Liver (tissue), 9 donors: ENCODE data around the gene TANC1. TPM values are rescaled to one million over a fixed set of nuclear protein-coding genes. Genes with fewer than 3 reads are reported as not detected.

Experiments used
- DNase-seq: peaks from one replicate; pipeline ENCODE4 v3.0.0-alpha.2; 2017; ENCODE audit warnings: low spot score
- H3K27ac ChIP-seq, 2 donors: one replicate each; pipeline ENCODE4 v1.7.0; 2013; ENCODE audit warnings: inconsistent platforms in 2 of 2, low read length in 2 of 2, control low read depth in 1 of 2, low read depth in 1 of 2, mild to moderate bottlenecking in 1 of 2
- H3K27me3 ChIP-seq, 4 donors: one replicate each; pipeline versions ENCODE4 v1.6.1 to v1.7.0; 2013; ENCODE audit warnings: low read length in 3 of 4, inconsistent platforms in 1 of 4, mild to moderate bottlenecking in 1 of 4, moderate library complexity in 1 of 4; ENCODE audit not compliant: control insufficient read depth in 4 of 4, insufficient read depth in 4 of 4
- H3K36me3 ChIP-seq, 4 donors: one replicate each; pipeline versions ENCODE4 v1.6.1 to v1.7.0; 2013; ENCODE audit warnings: low read length in 3 of 4, mild to moderate bottlenecking in 3 of 4, low read depth in 1 of 4, moderate library complexity in 1 of 4; ENCODE audit not compliant: control insufficient read depth in 4 of 4, insufficient read depth in 3 of 4
- H3K4me1 ChIP-seq, 4 donors: one replicate each; pipeline versions ENCODE4 v1.6.1 to v1.7.0; 2013; ENCODE audit warnings: low read length in 3 of 4, mild to moderate bottlenecking in 3 of 4, moderate library complexity in 1 of 4; ENCODE audit not compliant: control insufficient read depth in 4 of 4, insufficient read depth in 4 of 4
- H3K4me3 ChIP-seq, 3 donors: one replicate each; pipeline versions ENCODE4 v1.6.1 to v1.7.0; 2013; ENCODE audit warnings: low read length in 3 of 3, control low read depth in 1 of 3, low read depth in 1 of 3, mild to moderate bottlenecking in 1 of 3
- H3K9ac ChIP-seq, 2 donors: one replicate each; pipeline ENCODE4 v1.7.0; 2013; ENCODE audit warnings: low read length in 2 of 2, mild to moderate bottlenecking in 2 of 2, moderate library complexity in 2 of 2, control low read depth in 1 of 2, low read depth in 1 of 2
- H3K9me3 ChIP-seq, 4 donors: one replicate each; pipeline versions ENCODE4 v1.6.1 to v1.7.0; 2013; ENCODE audit warnings: low read length in 3 of 4; ENCODE audit not compliant: control insufficient read depth in 4 of 4
- EGR1 ChIP-seq, 2 donors: IDR thresholded peaks; 2 replicates each; pipeline ENCODE4 v1.6.1; 2016 to 2018; ENCODE audit warnings: antibody characterized with exemption in 2 of 2, low read depth in 2 of 2
- FOXA2 ChIP-seq: IDR thresholded peaks from 2 replicates; pipeline ENCODE4 v1.6.1; 2016; ENCODE audit warnings: antibody characterized with exemption
- GABPA ChIP-seq, 2 donors: IDR thresholded peaks in 1 of 2; conservative IDR thresholded peaks in 1 of 2; 2 replicates each; pipeline ENCODE4 v1.6.1; 2016; ENCODE audit warnings: antibody characterized with exemption in 2 of 2, mild to moderate bottlenecking in 1 of 2, moderate library complexity in 1 of 2
- HNF4A ChIP-seq, 2 donors: conservative IDR thresholded peaks; 2 replicates each; pipeline ENCODE4 v1.6.1; 2016; ENCODE audit warnings: antibody characterized with exemption in 2 of 2, mild to moderate bottlenecking in 2 of 2
- HNF4G ChIP-seq: IDR thresholded peaks from 2 replicates; pipeline ENCODE4 v1.6.1; 2016; ENCODE audit warnings: antibody characterized with exemption
- JUND ChIP-seq, 2 donors: IDR thresholded peaks; 2 replicates each; pipeline ENCODE4 v1.6.1; 2016; ENCODE audit warnings: antibody characterized with exemption in 2 of 2
- NR2F2 ChIP-seq: IDR thresholded peaks from 2 replicates; pipeline ENCODE4 v1.6.1; 2016; ENCODE audit warnings: antibody characterized with exemption
- RXRA ChIP-seq, 2 donors: IDR thresholded peaks; 2 replicates each; pipeline ENCODE4 v1.6.1; 2017 to 2018; ENCODE audit warnings: antibody characterized with exemption in 2 of 2, mild to moderate bottlenecking in 1 of 2
- TAF1 ChIP-seq: conservative IDR thresholded peaks from 2 replicates; pipeline ENCODE4 v1.6.1; 2016; ENCODE audit warnings: antibody characterized with exemption, mild to moderate bottlenecking
- WGBS: extraction: QIAGEN DNeasy Blood & Tissue Kit; methylation state at CpG from one replicate; pipeline ENCODE4 v1.1.7; 2013; 5-methylcytosine and 5-hydroxymethylcytosine counted together
- polyA plus RNA-seq, 2 donors: library from polyadenylated mRNA; stranded (reverse) in 1 of 2; unstranded in 1 of 2; fragments of 200-250 nt in 1 of 2; fragments of >200 nt in 1 of 2; fragmentation: Nextera tagmentation in 1 of 2; extraction: Ambion mirVana in 1 of 2; gene quantifications; one replicate each; pipeline versions ENCODE4 v1.2.1 to v1.2.3, GENCODE V29; 2013 to 2015
- total RNA-seq, 2 donors: library from RNA; depleted of rRNA; stranded (reverse); fragments of >200 nt; gene quantifications; one replicate each; pipeline ENCODE4 v1.2.3, GENCODE V29; 2014
- TF ChIP-seq, protein P1 (sequence below): fragments of 150-350 bp; IDR thresholded peaks from 2 replicates; pipeline ENCODE4 v1.5.1; 2017; ENCODE audit warnings: improper control_type of control experiment, low read depth, low read length; ENCODE audit not compliant: missing input control
- TF ChIP-seq, protein P2 (sequence below): IDR thresholded peaks from 2 replicates; pipeline ENCODE4 v1.6.1; 2016; ENCODE audit warnings: antibody characterized with exemption
- TF ChIP-seq, protein P3 (sequence below): IDR thresholded peaks from 2 replicates; pipeline ENCODE4 v1.6.1; 2016; ENCODE audit warnings: antibody characterized with exemption
- TF ChIP-seq, protein P4 (sequence below): IDR thresholded peaks from 2 replicates; pipeline ENCODE4 v1.6.1; 2016; ENCODE audit warnings: antibody characterized with exemption
- TF ChIP-seq, protein P5 (sequence below): IDR thresholded peaks from 2 replicates; pipeline ENCODE4 v1.6.1; 2016; ENCODE audit warnings: antibody characterized with exemption, mild to moderate bottlenecking
- donor health status: healthy.
- donor health status: healthy.
- donor health status: healthy.
- donor health status: healthy.
- donor health status: healthy.

TANC1 gene
- total and polyA plus RNA-seq, 4 donors = 3.7 to 17.7 (median 5.2) TPM

DNA sequence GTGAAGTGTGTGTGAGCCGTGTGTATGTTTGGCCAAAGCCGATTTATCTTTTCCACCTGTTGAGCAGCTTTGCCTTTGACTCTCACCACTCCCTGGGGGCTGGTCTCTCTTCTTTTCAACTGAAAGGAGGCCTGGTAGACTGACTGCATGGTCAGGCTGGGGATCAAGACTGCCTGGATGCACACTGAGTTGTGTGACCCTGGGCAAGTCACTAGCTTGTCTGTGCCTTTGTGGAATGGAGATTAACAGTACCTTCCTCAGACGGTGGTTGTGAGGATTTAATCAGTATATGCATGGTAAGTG lies 85.5 kb downstream of the TANC1 start:
- Histone ChIP-seq H3K27ac (peak overlapping the region in 1 of 2 donors; percentile 20), H3K36me3 (no peaks in the 10 kb centered on the region), H3K9me3 (no peaks in the 10 kb centered on the region), H3K27me3 (no peaks in the 10 kb centered on the region), H3K9ac (no peak overlapping the region), H3K4me3 (no peak overlapping the region), H3K4me1 (peaks cover 0 to 4% (median 2%) of the 10 kb centered on the region in 4 donors)
- no peak for DNase-seq
- WGBS = 87% methylated on average over 3 of the region's 3 CpGs
- TF ChIP-seq, protein P1, sequence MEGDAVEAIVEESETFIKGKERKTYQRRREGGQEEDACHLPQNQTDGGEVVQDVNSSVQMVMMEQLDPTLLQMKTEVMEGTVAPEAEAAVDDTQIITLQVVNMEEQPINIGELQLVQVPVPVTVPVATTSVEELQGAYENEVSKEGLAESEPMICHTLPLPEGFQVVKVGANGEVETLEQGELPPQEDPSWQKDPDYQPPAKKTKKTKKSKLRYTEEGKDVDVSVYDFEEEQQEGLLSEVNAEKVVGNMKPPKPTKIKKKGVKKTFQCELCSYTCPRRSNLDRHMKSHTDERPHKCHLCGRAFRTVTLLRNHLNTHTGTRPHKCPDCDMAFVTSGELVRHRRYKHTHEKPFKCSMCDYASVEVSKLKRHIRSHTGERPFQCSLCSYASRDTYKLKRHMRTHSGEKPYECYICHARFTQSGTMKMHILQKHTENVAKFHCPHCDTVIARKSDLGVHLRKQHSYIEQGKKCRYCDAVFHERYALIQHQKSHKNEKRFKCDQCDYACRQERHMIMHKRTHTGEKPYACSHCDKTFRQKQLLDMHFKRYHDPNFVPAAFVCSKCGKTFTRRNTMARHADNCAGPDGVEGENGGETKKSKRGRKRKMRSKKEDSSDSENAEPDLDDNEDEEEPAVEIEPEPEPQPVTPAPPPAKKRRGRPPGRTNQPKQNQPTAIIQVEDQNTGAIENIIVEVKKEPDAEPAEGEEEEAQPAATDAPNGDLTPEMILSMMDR = no peak
- no peak for TF ChIP-seq EGR1 (IDR thresholded peaks at IDR 0.05; ENCODE audit: low read depth in 2 of 2)
- TF ChIP-seq, protein P2, sequence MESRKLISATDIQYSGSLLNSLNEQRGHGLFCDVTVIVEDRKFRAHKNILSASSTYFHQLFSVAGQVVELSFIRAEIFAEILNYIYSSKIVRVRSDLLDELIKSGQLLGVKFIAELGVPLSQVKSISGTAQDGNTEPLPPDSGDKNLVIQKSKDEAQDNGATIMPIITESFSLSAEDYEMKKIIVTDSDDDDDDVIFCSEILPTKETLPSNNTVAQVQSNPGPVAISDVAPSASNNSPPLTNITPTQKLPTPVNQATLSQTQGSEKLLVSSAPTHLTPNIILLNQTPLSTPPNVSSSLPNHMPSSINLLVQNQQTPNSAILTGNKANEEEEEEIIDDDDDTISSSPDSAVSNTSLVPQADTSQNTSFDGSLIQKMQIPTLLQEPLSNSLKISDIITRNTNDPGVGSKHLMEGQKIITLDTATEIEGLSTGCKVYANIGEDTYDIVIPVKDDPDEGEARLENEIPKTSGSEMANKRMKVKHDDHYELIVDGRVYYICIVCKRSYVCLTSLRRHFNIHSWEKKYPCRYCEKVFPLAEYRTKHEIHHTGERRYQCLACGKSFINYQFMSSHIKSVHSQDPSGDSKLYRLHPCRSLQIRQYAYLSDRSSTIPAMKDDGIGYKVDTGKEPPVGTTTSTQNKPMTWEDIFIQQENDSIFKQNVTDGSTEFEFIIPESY = no peak
- no peak for TF ChIP-seq RXRA (IDR thresholded peaks at IDR 0.05)
- TF ChIP-seq NR2F2 = no peak
- TF ChIP-seq HNF4G = no peak

DNA sequence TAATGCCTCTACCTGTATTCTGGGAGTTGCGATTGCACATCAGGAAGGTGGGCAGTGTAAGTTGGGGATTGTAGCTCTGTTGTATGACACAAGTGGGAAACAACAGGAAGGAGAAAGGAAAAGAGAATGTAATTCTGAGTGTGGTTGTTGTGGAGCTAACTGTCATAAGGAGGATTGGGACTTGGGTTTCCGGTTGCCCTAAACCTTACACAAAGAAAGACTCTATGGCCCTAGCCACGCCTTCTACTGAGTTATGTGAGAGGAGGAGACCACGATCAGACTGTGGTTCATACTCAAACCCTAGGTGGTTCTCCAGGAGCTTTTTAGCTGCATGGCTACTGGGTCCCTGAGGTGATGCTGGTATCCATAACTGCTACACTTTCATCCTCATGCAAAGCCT lies 86.5 kb downstream of the TANC1 start:
- 88% methylated on average over 4 of the region's 4 CpGs for WGBS
- Histone ChIP-seq H3K4me3 (no peak overlapping the region), H3K9me3 (no peaks in the 10 kb centered on the region), H3K4me1 (peaks cover 0 to 7% (median 2%) of the 10 kb centered on the region in 4 donors), H3K9ac (no peak overlapping the region), H3K36me3 (no peaks in the 10 kb centered on the region), H3K27me3 (no peaks in the 10 kb centered on the region), H3K27ac (no peak overlapping the region)
- no peak for DNase-seq
- TF ChIP-seq HNF4A (conservative IDR thresholded peaks at IDR 0.05) = no peak
- no peak for TF ChIP-seq TAF1
- TF ChIP-seq FOXA2 = no peak
- TF ChIP-seq, protein P1 = no peak
- TF ChIP-seq, protein P3, sequence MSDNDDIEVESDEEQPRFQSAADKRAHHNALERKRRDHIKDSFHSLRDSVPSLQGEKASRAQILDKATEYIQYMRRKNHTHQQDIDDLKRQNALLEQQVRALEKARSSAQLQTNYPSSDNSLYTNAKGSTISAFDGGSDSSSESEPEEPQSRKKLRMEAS = no peak
- TF ChIP-seq, protein P4, sequence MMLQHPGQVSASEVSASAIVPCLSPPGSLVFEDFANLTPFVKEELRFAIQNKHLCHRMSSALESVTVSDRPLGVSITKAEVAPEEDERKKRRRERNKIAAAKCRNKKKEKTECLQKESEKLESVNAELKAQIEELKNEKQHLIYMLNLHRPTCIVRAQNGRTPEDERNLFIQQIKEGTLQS = no peak
- TF ChIP-seq, protein P5, sequence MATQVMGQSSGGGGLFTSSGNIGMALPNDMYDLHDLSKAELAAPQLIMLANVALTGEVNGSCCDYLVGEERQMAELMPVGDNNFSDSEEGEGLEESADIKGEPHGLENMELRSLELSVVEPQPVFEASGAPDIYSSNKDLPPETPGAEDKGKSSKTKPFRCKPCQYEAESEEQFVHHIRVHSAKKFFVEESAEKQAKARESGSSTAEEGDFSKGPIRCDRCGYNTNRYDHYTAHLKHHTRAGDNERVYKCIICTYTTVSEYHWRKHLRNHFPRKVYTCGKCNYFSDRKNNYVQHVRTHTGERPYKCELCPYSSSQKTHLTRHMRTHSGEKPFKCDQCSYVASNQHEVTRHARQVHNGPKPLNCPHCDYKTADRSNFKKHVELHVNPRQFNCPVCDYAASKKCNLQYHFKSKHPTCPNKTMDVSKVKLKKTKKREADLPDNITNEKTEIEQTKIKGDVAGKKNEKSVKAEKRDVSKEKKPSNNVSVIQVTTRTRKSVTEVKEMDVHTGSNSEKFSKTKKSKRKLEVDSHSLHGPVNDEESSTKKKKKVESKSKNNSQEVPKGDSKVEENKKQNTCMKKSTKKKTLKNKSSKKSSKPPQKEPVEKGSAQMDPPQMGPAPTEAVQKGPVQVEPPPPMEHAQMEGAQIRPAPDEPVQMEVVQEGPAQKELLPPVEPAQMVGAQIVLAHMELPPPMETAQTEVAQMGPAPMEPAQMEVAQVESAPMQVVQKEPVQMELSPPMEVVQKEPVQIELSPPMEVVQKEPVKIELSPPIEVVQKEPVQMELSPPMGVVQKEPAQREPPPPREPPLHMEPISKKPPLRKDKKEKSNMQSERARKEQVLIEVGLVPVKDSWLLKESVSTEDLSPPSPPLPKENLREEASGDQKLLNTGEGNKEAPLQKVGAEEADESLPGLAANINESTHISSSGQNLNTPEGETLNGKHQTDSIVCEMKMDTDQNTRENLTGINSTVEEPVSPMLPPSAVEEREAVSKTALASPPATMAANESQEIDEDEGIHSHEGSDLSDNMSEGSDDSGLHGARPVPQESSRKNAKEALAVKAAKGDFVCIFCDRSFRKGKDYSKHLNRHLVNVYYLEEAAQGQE = no peak
- TF ChIP-seq GABPA (IDR thresholded peaks at IDR 0.05 in 1 of 2, conservative IDR thresholded peaks at IDR 0.05 in 1 of 2) = no peak
- TF ChIP-seq NR2F2 = no peak
- no peak for TF ChIP-seq JUND (IDR thresholded peaks at IDR 0.05)
- no peak for TF ChIP-seq RXRA (IDR thresholded peaks at IDR 0.05)
